RWPE1 (cell line): ENCODE results near the gene CDC14A.
"Not testable (repeated sequence)": the region's sequence is repeated elsewhere in the genome, so short reads cannot be mapped to it uniquely, and the experiment has no call there.

ENCODE experiments used
- CTCF ChIA-PET: fragments of 350-600 bp; sonication (Branson Sonifier 250); formaldehyde crosslinking; extraction: SDS; loops from one replicate; lab custom pipeline; 2021; lab: Yijun Ruan, JAX
- POLR2A ChIA-PET: fragments of 400-600 bp; formaldehyde crosslinking; extraction: SDS; loops from one replicate; lab custom pipeline; 2020; ENCODE audit warnings: antibody characterized with exemption; ENCODE audit not compliant: low non-redundant PET; lab: Yijun Ruan, JAX
- DNase-seq: peaks from one replicate; pipeline ENCODE4 v3.0.0; 2012; ENCODE audit warnings: low spot score
- H3K27ac ChIP-seq: fragments of 450-650 bp; 2 replicates; pipeline ENCODE4 v1.5.1; 2017
- CTCF ChIP-seq: fragments of 450-650 bp; conservative IDR thresholded peaks from 2 replicates; pipeline ENCODE4 v1.5.1; 2017; ENCODE audit warnings: low read depth, mild to moderate bottlenecking

Gene CDC14A

GRCh38 chr1:100394285-100394684, 42.0 kb downstream of the CDC14A start:
- no peak overlapping the region for H3K27ac ChIP-seq
- ChIA-PET POLR2A (no interaction called here), CTCF (no interaction called here)
- TF ChIP-seq CTCF: no peak
- DNase-seq: no peak

- ChIA-PET CTCF (no interaction called here), POLR2A (no interaction called here)
- TF ChIP-seq CTCF: no peak
- no peak for DNase-seq
- H3K27ac ChIP-seq: no peak overlapping the region
Measured at GRCh38 chr1:100395913-100396312, 43.6 kb downstream of the CDC14A start.

- ChIA-PET CTCF (interaction anchor here (0.6 to 1.0 kb wide), 2 partner anchors 9 to 18 kb away, joined by 3 to 4 read pairs; no protein-coding TSS in a partner anchor), POLR2A (no interaction called here)
- no peak for DNase-seq
- H3K27ac ChIP-seq: no peak overlapping the region
- no peak for TF ChIP-seq CTCF
Measured at GRCh38 chr1:100396651-100397050, 44.3 kb downstream of the CDC14A start.

GRCh38 chr1:100397681-100398080, 45.4 kb downstream of the CDC14A start:
- ChIA-PET CTCF (no interaction called here), POLR2A (no interaction called here)
- no peak overlapping the region for H3K27ac ChIP-seq
- no peak for DNase-seq
- TF ChIP-seq CTCF: no peak

- no peak for DNase-seq
- H3K27ac ChIP-seq: no peak overlapping the region
- POLR2A ChIA-PET: no interaction called here
- TF ChIP-seq CTCF: no peak
- CTCF ChIA-PET: no interaction called here
Measured at GRCh38 chr1:100398648-100399047, 46.3 kb downstream of the CDC14A start.

- no peak overlapping the region for H3K27ac ChIP-seq
- DNase-seq: no peak
- TF ChIP-seq CTCF: no peak
- ChIA-PET CTCF (interaction anchor here (0.6 to 0.7 kb wide), 2 partner anchors 831 to 1469 kb away, joined by 3 to 4 read pairs; no protein-coding TSS in a partner anchor), POLR2A (no interaction called here)
Measured at GRCh38 chr1:100400404-100400803, 48.1 kb downstream of the CDC14A start.

GRCh38 chr1:100404821-100405220, 52.5 kb downstream of the CDC14A start:
- ChIA-PET CTCF (interaction anchor here (0.7 kb wide), 1 partner anchor 87 kb away, joined by 3 read pairs; no protein-coding TSS in a partner anchor), POLR2A (no interaction called here)
- H3K27ac ChIP-seq: no peak overlapping the region
- TF ChIP-seq CTCF: no peak
- no peak for DNase-seq

- CTCF ChIA-PET: interaction anchor here (0.6 kb wide), 1 partner anchor 9 kb away, joined by 4 read pairs; no protein-coding TSS in a partner anchor
- POLR2A ChIA-PET: interaction anchor here (0.5 kb wide), 1 partner anchor 17 kb away, joined by 8 read pairs; no protein-coding TSS in a partner anchor
- H3K27ac ChIP-seq, DNase-seq: not testable (repeated sequence)
Measured at GRCh38 chr1:100405902-100406301, 53.6 kb downstream of the CDC14A start.

- POLR2A ChIA-PET, DNase-seq, H3K27ac ChIP-seq, CTCF ChIA-PET: not testable (repeated sequence)
Measured at GRCh38 chr1:100407390-100407789, 55.1 kb downstream of the CDC14A start.
